Measurements from ENCODE around the gene TUT7. TPM values are rescaled to one million over a fixed set of nuclear protein-coding genes. Genes with fewer than 3 reads are reported as not detected.

TUT7 gene
- total RNA-seq, 1 donor from 2014 or later: 24.5 TPM

- Mint-ChIP-seq H3K9me3 (ENCODE audit: low read depth) (no peaks in the 10 kb centered on the region), H3K27me3 (no peaks in the 10 kb centered on the region), H3K36me3 (ENCODE audit: insufficient read depth) (peaks cover 9% of the 10 kb centered on the region), H3K4me1 (ENCODE audit: low read depth) (peaks cover 18% of the 10 kb centered on the region), H3K4me3 (ENCODE audit: low read depth) (no peak overlapping the region), H3K27ac (no peak overlapping the region)
- no peak for TF ChIP-seq CTCF (IDR thresholded peaks at IDR 0.05; ENCODE audit: unreplicated experiment)
- no peak for DNase-seq (ENCODE audit: low spot score, unreplicated experiment)
Observed at GRCh38 chr9:86351880-86352279, 2.3 kb downstream of the TUT7 start.

- no peak overlapping the region for H3K27ac Mint-ChIP-seq
- no peaks in the 10 kb centered on the region for H3K27me3 Mint-ChIP-seq
- TF ChIP-seq CTCF (IDR thresholded peaks at IDR 0.05; ENCODE audit: unreplicated experiment): no peak
- H3K9me3 Mint-ChIP-seq (ENCODE audit: low read depth): no peaks in the 10 kb centered on the region
- no peak for DNase-seq (ENCODE audit: low spot score, unreplicated experiment)
- no peak overlapping the region for H3K4me3 Mint-ChIP-seq (ENCODE audit: low read depth)
- peaks cover 9% of the 10 kb centered on the region for H3K36me3 Mint-ChIP-seq (ENCODE audit: insufficient read depth)
- H3K4me1 Mint-ChIP-seq (ENCODE audit: low read depth): peaks cover 18% of the 10 kb centered on the region
Observed at GRCh38 chr9:86350006-86350760, 4.0 kb downstream of the TUT7 start.

DNA sequence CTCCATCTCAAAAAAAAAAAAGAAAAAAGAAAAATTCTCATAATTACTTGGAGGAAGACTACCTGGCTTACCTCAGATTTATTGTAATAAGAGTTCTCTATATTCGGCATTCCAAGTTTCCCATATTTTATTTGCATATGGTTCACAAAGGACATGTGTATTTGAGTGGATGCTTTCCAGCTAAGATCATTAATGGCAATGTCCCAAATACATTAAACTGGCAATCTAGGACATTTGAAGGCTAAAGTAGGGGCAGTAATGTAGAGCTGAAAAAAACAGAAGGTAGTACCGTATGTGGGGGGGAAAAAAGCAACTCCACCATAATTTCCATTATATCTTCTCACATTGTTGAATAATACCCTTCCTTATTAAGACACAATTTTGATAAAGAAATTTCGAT lies 4.9 kb downstream of the TUT7 start:
- Mint-ChIP-seq H3K9me3 (ENCODE audit: low read depth) (no peaks in the 10 kb centered on the region), H3K4me3 (ENCODE audit: low read depth) (no peak overlapping the region), H3K27me3 (no peaks in the 10 kb centered on the region)

DNA sequence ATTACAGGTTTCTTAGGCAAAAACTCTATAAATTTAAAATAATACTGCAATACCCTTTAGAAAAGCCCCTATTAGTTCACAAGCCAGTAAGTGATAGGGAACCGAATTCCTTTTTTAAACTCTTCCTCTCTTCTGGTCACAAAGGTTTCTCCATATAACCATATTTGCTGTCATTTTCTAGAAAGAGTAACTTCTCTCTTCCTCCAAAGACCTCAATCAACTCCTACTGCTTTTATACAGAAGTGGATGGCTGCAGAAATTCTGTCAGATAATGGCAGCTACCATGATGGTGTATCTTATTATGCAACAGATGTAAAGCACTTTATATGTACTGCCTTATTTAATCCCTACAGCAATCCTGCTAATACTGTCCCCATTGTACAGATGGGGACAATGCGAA lies 6.2 kb downstream of the TUT7 start:
- peaks cover 11% of the 10 kb centered on the region for H3K4me1 Mint-ChIP-seq (ENCODE audit: low read depth)
- no peaks in the 10 kb centered on the region for H3K9me3 Mint-ChIP-seq (ENCODE audit: low read depth)
- no peak overlapping the region for H3K27ac Mint-ChIP-seq
- H3K27me3 Mint-ChIP-seq: no peaks in the 10 kb centered on the region
- no peak overlapping the region for H3K4me3 Mint-ChIP-seq (ENCODE audit: low read depth)
- TF ChIP-seq CTCF (IDR thresholded peaks at IDR 0.05; ENCODE audit: unreplicated experiment): no peak
- no peak for DNase-seq (ENCODE audit: low spot score, unreplicated experiment)
- peaks cover 12% of the 10 kb centered on the region for H3K36me3 Mint-ChIP-seq (ENCODE audit: insufficient read depth)

More for the DNA sequence above, 4.9 kb downstream of the TUT7 start:
- peaks cover 13% of the 10 kb centered on the region for H3K4me1 Mint-ChIP-seq (ENCODE audit: low read depth)
- H3K36me3 Mint-ChIP-seq (ENCODE audit: insufficient read depth): peaks cover 12% of the 10 kb centered on the region
- no peak overlapping the region for H3K27ac Mint-ChIP-seq
- no peak for DNase-seq (ENCODE audit: low spot score, unreplicated experiment)
- no peak for TF ChIP-seq CTCF (IDR thresholded peaks at IDR 0.05; ENCODE audit: unreplicated experiment)

DNA sequence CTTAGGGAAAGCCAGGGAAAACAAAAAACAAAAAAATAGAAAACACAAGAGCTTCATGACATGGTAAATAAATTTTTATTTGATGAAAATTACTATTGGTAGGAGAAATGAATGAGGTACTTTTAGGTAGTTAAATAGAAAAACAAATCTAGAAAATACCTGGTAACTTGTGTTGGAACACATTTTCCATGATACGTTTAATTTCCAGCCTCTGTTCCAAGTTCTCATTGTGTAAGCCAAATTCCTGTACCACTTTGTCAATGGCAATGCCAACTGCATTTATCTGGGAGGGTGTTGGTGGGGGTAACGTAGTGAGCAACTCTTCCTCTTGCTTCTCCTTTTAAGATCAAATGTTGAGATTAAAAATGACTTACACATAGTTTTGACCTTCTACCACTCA lies 9.4 kb downstream of the TUT7 start:
- Mint-ChIP-seq H3K36me3 (ENCODE audit: insufficient read depth) (peaks cover 16% of the 10 kb centered on the region), H3K4me3 (ENCODE audit: low read depth) (no peak overlapping the region), H3K27me3 (no peaks in the 10 kb centered on the region), H3K4me1 (ENCODE audit: low read depth) (peaks cover 10% of the 10 kb centered on the region), H3K27ac (no peak overlapping the region), H3K9me3 (ENCODE audit: low read depth) (no peaks in the 10 kb centered on the region)
- no peak for TF ChIP-seq CTCF (IDR thresholded peaks at IDR 0.05; ENCODE audit: unreplicated experiment)
- DNase-seq (ENCODE audit: low spot score, unreplicated experiment): no peak

Data from progenitor cell of endocrine pancreas (in vitro differentiated cells).